Measurements from ENCODE around the gene SH3D19. TPM values are rescaled to one million over a fixed set of nuclear protein-coding genes. Genes with fewer than 3 reads are reported as not detected.
A peak's percentile ranks its signal among the peaks of the same experiment; 100 is the strongest.

SH3D19 gene
- total and polyA plus RNA-seq, 8 donors: 11.0 to 129 (median 67.1) TPM

DNA sequence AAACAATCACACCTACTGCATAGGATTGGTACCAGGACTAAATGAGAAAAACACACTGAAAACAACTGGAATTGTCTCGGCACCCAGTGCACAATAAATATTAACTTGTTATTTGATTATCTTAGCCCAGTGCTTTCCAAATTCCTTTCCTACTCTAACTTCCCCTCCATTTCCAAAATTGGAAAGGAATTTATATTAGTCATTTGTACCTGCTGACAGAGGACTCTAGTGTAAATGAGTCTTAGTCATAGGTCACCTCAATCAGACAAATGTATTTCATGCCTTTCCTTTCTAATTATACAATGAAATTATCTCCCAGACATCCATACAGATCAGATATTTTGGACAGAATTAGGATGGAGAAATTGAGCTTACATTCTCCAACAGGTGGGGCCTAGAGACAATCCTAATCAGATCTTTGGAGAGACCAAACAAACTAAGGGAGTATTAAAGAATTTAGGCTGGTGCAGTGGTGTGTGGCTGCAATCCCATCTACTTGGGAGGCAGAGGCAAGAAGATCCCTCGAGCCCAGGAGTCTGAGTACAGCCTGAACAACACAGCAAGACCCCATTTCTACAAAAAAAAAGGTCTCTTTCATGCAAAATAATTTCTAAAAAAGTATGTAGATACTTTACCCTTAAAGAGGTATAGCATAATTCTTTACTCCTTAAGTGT, 10.1 kb downstream of the SH3D19 start:
- intact Hi-C loops (cut with DNase I; ENCODE audit: low total_unique reads): no loop called here
- TF ChIP-seq POLR2A (IDR thresholded peaks at IDR 0.05): no peak
- TF ChIP-seq, protein P1, sequence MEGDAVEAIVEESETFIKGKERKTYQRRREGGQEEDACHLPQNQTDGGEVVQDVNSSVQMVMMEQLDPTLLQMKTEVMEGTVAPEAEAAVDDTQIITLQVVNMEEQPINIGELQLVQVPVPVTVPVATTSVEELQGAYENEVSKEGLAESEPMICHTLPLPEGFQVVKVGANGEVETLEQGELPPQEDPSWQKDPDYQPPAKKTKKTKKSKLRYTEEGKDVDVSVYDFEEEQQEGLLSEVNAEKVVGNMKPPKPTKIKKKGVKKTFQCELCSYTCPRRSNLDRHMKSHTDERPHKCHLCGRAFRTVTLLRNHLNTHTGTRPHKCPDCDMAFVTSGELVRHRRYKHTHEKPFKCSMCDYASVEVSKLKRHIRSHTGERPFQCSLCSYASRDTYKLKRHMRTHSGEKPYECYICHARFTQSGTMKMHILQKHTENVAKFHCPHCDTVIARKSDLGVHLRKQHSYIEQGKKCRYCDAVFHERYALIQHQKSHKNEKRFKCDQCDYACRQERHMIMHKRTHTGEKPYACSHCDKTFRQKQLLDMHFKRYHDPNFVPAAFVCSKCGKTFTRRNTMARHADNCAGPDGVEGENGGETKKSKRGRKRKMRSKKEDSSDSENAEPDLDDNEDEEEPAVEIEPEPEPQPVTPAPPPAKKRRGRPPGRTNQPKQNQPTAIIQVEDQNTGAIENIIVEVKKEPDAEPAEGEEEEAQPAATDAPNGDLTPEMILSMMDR (IDR thresholded peaks at IDR 0.05): no peak
- no peak for TF ChIP-seq POLR2AphosphoS5 (IDR thresholded peaks at IDR 0.05)
- TF ChIP-seq EP300 (IDR thresholded peaks at IDR 0.05): no peak
- no peak overlapping the region for H3K4me3 ChIP-seq
- no peaks in the 10 kb centered on the region for H3K27me3 ChIP-seq
- 38 to 53% (median 47%) methylated on average over 2 of the region's 2 CpGs for WGBS, 5 donors
- H3K36me3 ChIP-seq: no peaks in the 10 kb centered on the region
- H3K9me3 ChIP-seq: no peaks in the 10 kb centered on the region
- peak overlapping the region in 4 of 5 donors; percentile 38 to 62 (median 50) for H3K27ac ChIP-seq
- no peak for DNase-seq
- H3K4me1 ChIP-seq: peaks cover 15 to 49% (median 36%) of the 10 kb centered on the region in 4 donors

DNA sequence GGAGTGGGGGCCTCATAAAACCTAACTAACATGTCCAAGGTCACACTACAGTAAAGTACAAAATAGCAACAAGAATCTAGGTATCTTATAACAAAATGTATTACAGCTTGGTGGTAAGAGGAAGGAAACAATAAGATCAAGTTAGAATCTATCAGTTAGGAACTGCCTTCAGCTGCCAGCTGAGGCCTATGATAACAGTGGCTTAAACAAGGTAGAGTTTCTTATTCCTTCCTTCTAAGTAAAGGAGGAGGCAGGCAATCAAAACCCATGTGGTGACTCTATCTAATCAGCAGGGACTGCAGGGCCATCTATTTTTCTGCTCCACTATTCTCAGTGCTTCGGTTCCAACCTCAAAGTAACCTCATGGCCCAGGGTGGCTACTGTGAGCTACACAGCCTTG, 10.9 kb downstream of the SH3D19 start:
- peaks cover 15 to 45% (median 34%) of the 10 kb centered on the region in 4 donors for H3K4me1 ChIP-seq
- H3K27me3 ChIP-seq: no peaks in the 10 kb centered on the region
- H3K4me3 ChIP-seq: no peak overlapping the region
- 35 to 65% (median 42%) methylated on average over 1 of the region's 1 CpG for WGBS, 5 donors
- no peak for TF ChIP-seq POLR2AphosphoS5 (IDR thresholded peaks at IDR 0.05)
- no peak for DNase-seq
- H3K9me3 ChIP-seq: no peaks in the 10 kb centered on the region
- peak overlapping the region in 4 of 5 donors; percentile 11 to 62 (median 50) for H3K27ac ChIP-seq
- intact Hi-C loops (cut with DNase I; ENCODE audit: low total_unique reads): no loop called here
- H3K36me3 ChIP-seq: no peaks in the 10 kb centered on the region

DNA sequence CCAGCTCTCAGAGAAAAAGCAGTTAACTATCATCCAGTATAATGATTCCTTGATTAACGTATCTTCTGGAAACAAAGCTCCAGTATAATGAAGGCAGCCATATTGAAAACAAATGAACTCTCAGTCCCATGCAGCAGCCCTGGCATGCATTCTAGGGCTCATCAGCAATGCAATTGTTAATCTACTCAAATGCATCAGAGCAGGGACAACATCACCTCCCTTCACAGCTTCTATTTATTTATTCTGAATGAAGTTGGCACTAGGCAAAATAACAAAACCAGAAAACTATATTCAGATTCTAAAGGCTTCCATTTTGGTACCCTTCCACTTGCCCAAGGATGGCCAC, 11.4 kb downstream of the SH3D19 start:
- 66 to 91% (median 76%) methylated on average over 1 of the region's 1 CpG for WGBS, 5 donors
- no peak for TF ChIP-seq POLR2A (IDR thresholded peaks at IDR 0.05)
- H3K9me3 ChIP-seq: no peaks in the 10 kb centered on the region
- peak overlapping the region in 4 of 5 donors; percentile 11 to 62 (median 50) for H3K27ac ChIP-seq
- H3K27me3 ChIP-seq: no peaks in the 10 kb centered on the region
- peaks cover 15 to 45% (median 34%) of the 10 kb centered on the region in 4 donors for H3K4me1 ChIP-seq
- DNase-seq: no peak
- no peaks in the 10 kb centered on the region for H3K36me3 ChIP-seq
- intact Hi-C loops (cut with DNase I; ENCODE audit: low total_unique reads): no loop called here
- H3K4me3 ChIP-seq: no peak overlapping the region

DNA sequence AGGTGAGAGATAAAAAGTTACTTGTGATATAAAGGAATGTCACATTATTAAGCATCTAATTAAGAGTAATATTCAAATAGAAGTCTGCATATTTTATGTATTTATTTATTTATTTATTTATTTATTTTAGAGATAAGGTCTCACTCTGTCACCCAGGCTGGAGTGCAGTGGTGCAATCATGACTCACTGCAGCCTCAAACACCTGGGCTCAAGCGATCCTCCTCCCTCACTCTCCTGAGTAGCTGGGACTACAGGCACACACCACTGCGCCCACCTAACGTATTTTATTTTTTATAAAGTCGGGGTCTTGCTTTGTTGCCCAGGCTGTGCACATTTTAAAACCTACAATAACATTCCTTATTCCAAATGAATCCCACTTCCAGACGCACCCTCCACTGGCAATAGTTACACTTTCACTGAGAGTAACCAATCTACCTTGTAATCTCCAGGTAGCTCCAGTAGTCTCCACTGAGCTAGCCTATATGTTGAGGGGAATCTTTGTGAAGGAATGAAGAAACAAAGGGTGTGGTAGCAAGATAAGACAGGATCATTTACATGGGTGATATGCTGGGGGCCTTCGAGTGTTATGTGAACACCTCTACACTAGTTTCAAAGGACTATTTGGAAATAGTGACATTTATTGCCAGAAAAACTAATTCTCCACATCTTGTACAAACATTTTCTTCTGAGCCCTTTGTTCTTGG, 11.9 kb downstream of the SH3D19 start:
- WGBS, 5 donors: 75 to 84% (median 80%) methylated on average over 6 of the region's 6 CpGs
- Histone ChIP-seq H3K27ac (peak overlapping the region in 2 of 5 donors; percentile 40 to 60), H3K4me1 (peaks cover 15 to 45% (median 34%) of the 10 kb centered on the region in 4 donors), H3K36me3 (no peaks in the 10 kb centered on the region), H3K27me3 (no peaks in the 10 kb centered on the region), H3K9me3 (no peaks in the 10 kb centered on the region), H3K4me3 (no peak overlapping the region)
- no peak for DNase-seq
- TF ChIP-seq POLR2A (IDR thresholded peaks at IDR 0.05): no peak
- TF ChIP-seq POLR2AphosphoS5 (IDR thresholded peaks at IDR 0.05): no peak
- TF ChIP-seq, protein P1 (IDR thresholded peaks at IDR 0.05): no peak
- no peak for TF ChIP-seq EP300 (IDR thresholded peaks at IDR 0.05)
- intact Hi-C loops (cut with DNase I; ENCODE audit: low total_unique reads): no loop called here

DNA sequence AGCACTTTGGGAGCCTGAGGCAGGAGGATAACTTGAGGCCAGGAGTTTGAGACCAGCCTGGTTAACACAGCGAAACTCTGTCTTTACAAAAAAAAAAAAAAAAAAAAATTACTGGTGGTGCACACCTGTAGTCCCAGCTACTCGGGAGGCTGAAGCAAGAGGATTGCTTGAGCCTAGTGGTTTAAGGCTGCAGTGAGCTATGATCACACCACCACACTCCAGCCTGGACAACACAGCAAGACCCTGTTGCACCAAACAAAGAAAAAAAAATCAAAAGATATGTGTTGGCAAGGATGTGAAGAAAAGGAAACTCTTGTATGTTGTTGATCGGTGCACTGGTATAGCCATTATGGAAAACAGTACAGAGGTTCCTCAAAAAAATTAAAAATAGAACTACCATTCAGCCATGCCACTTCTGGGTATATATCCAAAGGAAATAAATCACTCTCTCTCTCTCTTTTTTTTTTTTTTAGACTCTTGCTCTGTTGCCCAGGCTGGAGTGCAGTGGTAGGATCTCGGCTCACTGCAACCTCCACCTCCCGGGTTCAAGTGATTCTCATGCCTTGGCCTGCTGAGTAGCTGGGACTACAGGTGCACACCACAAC, 15.2 kb downstream of the SH3D19 start:
- no peaks in the 10 kb centered on the region for H3K27me3 ChIP-seq
- no peak overlapping the region for H3K4me3 ChIP-seq
- intact Hi-C loops (cut with DNase I; ENCODE audit: low total_unique reads): no loop called here
- no peaks in the 10 kb centered on the region for H3K36me3 ChIP-seq
- DNase-seq: no peak
- H3K4me1 ChIP-seq: peaks cover 15 to 35% (median 23%) of the 10 kb centered on the region in 4 donors
- TF ChIP-seq POLR2AphosphoS5 (IDR thresholded peaks at IDR 0.05): no peak
- TF ChIP-seq POLR2A (IDR thresholded peaks at IDR 0.05): no peak
- no peak for TF ChIP-seq EP300 (IDR thresholded peaks at IDR 0.05)
- TF ChIP-seq, protein P1 (IDR thresholded peaks at IDR 0.05): no peak
- 89 to 99% (median 97%) methylated on average over 5 of the region's 5 CpGs for WGBS, 5 donors
- H3K27ac ChIP-seq: no peak overlapping the region
- H3K9me3 ChIP-seq: no peaks in the 10 kb centered on the region
